ENCODE data around the gene C16orf74. TPM values are rescaled to one million over a fixed set of nuclear protein-coding genes. Genes with fewer than 3 reads are reported as not detected.

C16orf74 gene
- total and polyA plus RNA-seq, 2 of the 13 experiments (the other 11 are each of a cell fraction or from before 2014, with no cell fraction given) = 0.13 to 0.29 TPM

GRCh38 chr16:85752511-85753420, 1.9 kb upstream of the C16orf74 start (continued):
- peak; percentile 61 for TF ChIP-seq CTCF (CRISPR knock-in tag; IDR thresholded peaks at IDR 0.05)
- no peak for TF ChIP-seq SP4 (CRISPR knock-in tag; IDR thresholded peaks at IDR 0.05)
- 0 out of 2 replicates have a peak, but pooled peaks have one; percentile 18 for TF ChIP-seq ZSCAN25 (CRISPR knock-in tag; IDR thresholded peaks at IDR 0.05)
- no peak for TF ChIP-seq ZNF619 (CRISPR knock-in tag; IDR thresholded peaks at IDR 0.05)
- TF ChIP-seq RXRA (CRISPR knock-in tag; IDR thresholded peaks at IDR 0.05) = no peak
- no peak for TF ChIP-seq ZNF460 (CRISPR knock-in tag; IDR thresholded peaks at IDR 0.05; ENCODE audit: borderline replicate concordance)
- peak; percentile 27; the same call in 1 of the 2 replicates for TF ChIP-seq ZNF605 (CRISPR knock-in tag; IDR thresholded peaks at IDR 0.05)
- no peak for TF ChIP-seq ZNF296 (CRISPR knock-in tag; conservative IDR thresholded peaks at IDR 0.05)
- peak; percentile 59; the same call in 1 of the 2 replicates for TF ChIP-seq ZNF280B (CRISPR knock-in tag; IDR thresholded peaks at IDR 0.05; ENCODE audit: borderline replicate concordance)
- no peak for TF ChIP-seq RNF219 (CRISPR knock-in tag; IDR thresholded peaks at IDR 0.05)
- no peak for TF ChIP-seq ZNF563 (CRISPR knock-in tag; IDR thresholded peaks at IDR 0.05)
- no peak for TF ChIP-seq ZNF484 (CRISPR knock-in tag; IDR thresholded peaks at IDR 0.05; ENCODE audit: borderline replicate concordance, low read depth)
- TF ChIP-seq SP1 (IDR thresholded peaks at IDR 0.05) = no peak
- TF ChIP-seq SP1 (CRISPR knock-in tag; IDR thresholded peaks at IDR 0.05) = no peak
- peak; percentile 73; the same call in 1 of the 2 replicates for TF ChIP-seq ZNF225 (CRISPR knock-in tag; IDR thresholded peaks at IDR 0.05)
- 0 out of 2 replicates have a peak, but pooled peaks have one; percentile 22 for TF ChIP-seq YEATS2 (CRISPR knock-in tag; IDR thresholded peaks at IDR 0.05; ENCODE audit: borderline replicate concordance)
- no peak for TF ChIP-seq SRF (IDR thresholded peaks at IDR 0.05; ENCODE audit: low read depth, low read length)
- 0 out of 2 replicates have a peak, but pooled peaks have one; percentile 32 for TF ChIP-seq HNF1B (CRISPR knock-in tag; IDR thresholded peaks at IDR 0.05)
- no peak for TF ChIP-seq HIC2 (CRISPR knock-in tag; IDR thresholded peaks at IDR 0.05; ENCODE audit: low read depth)
- TF ChIP-seq CAMTA2 (CRISPR knock-in tag; IDR thresholded peaks at IDR 0.05; ENCODE audit: borderline replicate concordance) = no peak
